ENCODE measurements around the gene C20orf96. TPM values are rescaled to one million over a fixed set of nuclear protein-coding genes. Genes with fewer than 3 reads are reported as not detected.

The C20orf96 gene
- polyA plus RNA-seq, 1 experiment: 13.7 TPM

DNA sequence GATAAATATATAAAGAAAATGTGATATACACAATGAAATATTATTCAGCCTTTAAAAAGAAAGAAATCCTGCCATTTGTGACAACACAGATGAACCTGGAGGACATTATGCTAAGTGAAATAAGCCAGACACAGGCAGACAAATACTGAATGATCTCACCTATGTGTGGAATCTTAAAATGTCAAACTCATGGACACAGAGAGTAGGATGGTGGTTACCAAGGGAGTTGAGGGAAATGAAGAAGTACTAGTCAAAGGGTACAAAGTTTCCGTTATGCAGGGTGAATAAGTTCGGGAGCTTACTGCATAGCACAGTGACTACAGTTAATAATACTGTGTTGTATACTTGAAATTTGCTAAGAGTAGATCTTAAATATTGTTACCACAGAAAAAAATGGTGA is 47.6 kb downstream of the C20orf96 start:
- H3K27ac ChIP-seq (ENCODE audit: low read depth, low read length): no peak overlapping the region
- H3K4me3 ChIP-seq (ENCODE audit: low read depth, low read length): no peak overlapping the region
- ChIA-PET POLR2A (no interaction called here), CTCF (no interaction called here)
- no peak for DNase-seq (ENCODE audit: low read depth, low spot score)
- no peaks in the 10 kb centered on the region for H3K27me3 ChIP-seq (ENCODE audit: control insufficient read depth, insufficient read depth, low read length)
- TF ChIP-seq CTCF (IDR thresholded peaks at IDR 0.05; ENCODE audit: low read depth, low read length): no peak
- no peaks in the 10 kb centered on the region for H3K9me3 ChIP-seq (ENCODE audit: control insufficient read depth, insufficient read depth, low read length)

GRCh38 chr20:237929-238328 is 52.6 kb downstream of the C20orf96 start:
- DNase-seq (ENCODE audit: low read depth, low spot score): no peak
- no peaks in the 10 kb centered on the region for H3K9me3 ChIP-seq (ENCODE audit: control insufficient read depth, insufficient read depth, low read length)
- CTCF ChIA-PET: interaction anchor here (0.6 to 2.2 kb wide), 3 partner anchors 17 to 165 kb away, joined by 3 to 8 read pairs (median 4); no protein-coding TSS in a partner anchor
- H3K4me3 ChIP-seq (ENCODE audit: low read depth, low read length): no peak overlapping the region
- H3K27me3 ChIP-seq (ENCODE audit: control insufficient read depth, insufficient read depth, low read length): no peaks in the 10 kb centered on the region
- no peak overlapping the region for H3K27ac ChIP-seq (ENCODE audit: low read depth, low read length)
- TF ChIP-seq CTCF (IDR thresholded peaks at IDR 0.05; ENCODE audit: low read depth, low read length): no peak
- POLR2A ChIA-PET: no interaction called here

- no peaks in the 10 kb centered on the region for H3K27me3 ChIP-seq (ENCODE audit: control insufficient read depth, insufficient read depth, low read length)
- ChIA-PET CTCF (interaction anchor here (0.5 to 2.2 kb wide), 3 partner anchors 17 to 94 kb away, joined by 3 to 8 read pairs (median 4); no protein-coding TSS in a partner anchor), POLR2A (no interaction called here)
- DNase-seq (ENCODE audit: low read depth, low spot score): no peak
- no peaks in the 10 kb centered on the region for H3K9me3 ChIP-seq (ENCODE audit: control insufficient read depth, insufficient read depth, low read length)
- no peak for TF ChIP-seq CTCF (IDR thresholded peaks at IDR 0.05; ENCODE audit: low read depth, low read length)
- no peak overlapping the region for H3K27ac ChIP-seq (ENCODE audit: low read depth, low read length)
- H3K4me3 ChIP-seq (ENCODE audit: low read depth, low read length): no peak overlapping the region
Observed at GRCh38 chr20:237489-237888, 53.1 kb downstream of the C20orf96 start.

GRCh38 chr20:235891-236290 is 54.7 kb downstream of the C20orf96 start:
- H3K27me3 ChIP-seq (ENCODE audit: control insufficient read depth, insufficient read depth, low read length): no peaks in the 10 kb centered on the region
- H3K27ac ChIP-seq (ENCODE audit: low read depth, low read length): no peak overlapping the region
- no peak for TF ChIP-seq CTCF (IDR thresholded peaks at IDR 0.05; ENCODE audit: low read depth, low read length)
- ChIA-PET CTCF (interaction anchor here (0.5 to 2.2 kb wide), 3 partner anchors 31 to 108 kb away, joined by 3 to 8 read pairs (median 4); no protein-coding TSS in a partner anchor), POLR2A (no interaction called here)
- DNase-seq (ENCODE audit: low read depth, low spot score): no peak
- no peaks in the 10 kb centered on the region for H3K9me3 ChIP-seq (ENCODE audit: control insufficient read depth, insufficient read depth, low read length)
- H3K4me3 ChIP-seq (ENCODE audit: low read depth, low read length): no peak overlapping the region

DNA sequence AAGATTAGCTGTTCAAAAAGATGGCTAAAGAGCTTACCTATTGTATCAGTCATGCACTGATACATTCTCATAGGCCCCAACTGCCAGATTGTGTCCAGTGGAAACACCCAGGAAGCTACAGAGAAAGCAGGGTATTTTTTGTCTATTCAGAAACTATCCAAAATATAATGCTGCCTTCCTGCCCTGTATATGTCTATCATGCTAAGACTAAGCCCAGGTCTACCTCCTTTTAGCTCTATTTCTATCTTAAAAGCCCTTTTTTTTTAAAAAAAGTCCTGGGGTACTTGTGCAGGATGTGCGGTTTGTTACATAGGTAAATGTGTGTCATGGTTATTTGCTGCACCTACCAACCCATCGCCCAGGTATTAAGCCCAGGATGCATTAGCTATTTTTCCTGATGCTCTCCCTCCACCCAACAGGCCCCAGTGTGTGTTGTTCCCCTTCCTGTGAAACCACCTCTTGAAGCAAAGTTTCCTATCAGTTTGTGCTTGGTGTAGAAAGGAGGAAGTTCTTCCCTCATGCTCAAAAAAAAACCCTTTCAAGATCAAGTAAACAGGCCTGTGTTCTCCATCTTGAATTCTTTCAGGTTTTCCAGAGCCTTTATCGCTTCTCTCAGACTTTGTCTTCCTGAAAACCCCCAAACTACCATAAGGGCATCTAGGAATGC is 63.0 kb downstream of the C20orf96 start:
- ChIA-PET POLR2A (no interaction called here), CTCF (no interaction called here)
- no peak for DNase-seq (ENCODE audit: low read depth, low spot score)
- Histone ChIP-seq H3K9me3 (ENCODE audit: control insufficient read depth, insufficient read depth, low read length) (no peaks in the 10 kb centered on the region), H3K27me3 (ENCODE audit: control insufficient read depth, insufficient read depth, low read length) (no peaks in the 10 kb centered on the region), H3K27ac (ENCODE audit: low read depth, low read length) (no peak overlapping the region), H3K4me3 (ENCODE audit: low read depth, low read length) (no peak overlapping the region)
- TF ChIP-seq CTCF (IDR thresholded peaks at IDR 0.05; ENCODE audit: low read depth, low read length): no peak
